CD4-positive, alpha-beta T cell treated with Interleukin-17A for 4 hours (primary cell): ENCODE results near the gene KCNH4.
"Not testable (repeated sequence)": the region's sequence is repeated elsewhere in the genome, so short reads cannot be mapped to it uniquely, and the experiment has no call there.

Experiments used
- DNase-seq: peaks from one replicate; pipeline ENCODE4 v3.0.0-alpha.2; 2020; ENCODE audit warnings: mixed read lengths

KCNH4 gene

DNA sequence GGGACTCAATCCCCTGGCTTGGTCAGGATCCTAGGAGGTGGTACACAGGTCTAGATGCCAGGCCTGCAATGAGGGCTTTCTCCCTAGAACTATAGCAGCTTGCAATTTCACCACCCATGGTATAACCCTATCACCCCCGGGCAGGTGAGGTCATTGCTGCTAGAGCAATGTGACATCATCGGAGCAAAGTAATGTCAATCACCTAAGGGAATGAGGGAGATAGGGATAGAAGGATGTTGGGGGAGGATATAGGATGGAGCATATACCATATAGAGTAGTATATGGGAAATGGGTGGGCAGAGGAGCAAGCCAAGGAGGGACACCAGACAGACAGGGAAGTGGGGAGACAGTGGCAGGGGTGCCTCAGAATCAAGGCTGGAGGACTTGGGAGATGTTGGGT, 3.3 kb downstream of the KCNH4 start:
- no peak for DNase-seq

GRCh38 chr17:42174126-42174783, 6.7 kb downstream of the KCNH4 start:
- no peak for DNase-seq

- DNase-seq, result no peak
These were observed 9.1 kb downstream of the KCNH4 start for GRCh38 chr17:42171831-42172230.

DNA sequence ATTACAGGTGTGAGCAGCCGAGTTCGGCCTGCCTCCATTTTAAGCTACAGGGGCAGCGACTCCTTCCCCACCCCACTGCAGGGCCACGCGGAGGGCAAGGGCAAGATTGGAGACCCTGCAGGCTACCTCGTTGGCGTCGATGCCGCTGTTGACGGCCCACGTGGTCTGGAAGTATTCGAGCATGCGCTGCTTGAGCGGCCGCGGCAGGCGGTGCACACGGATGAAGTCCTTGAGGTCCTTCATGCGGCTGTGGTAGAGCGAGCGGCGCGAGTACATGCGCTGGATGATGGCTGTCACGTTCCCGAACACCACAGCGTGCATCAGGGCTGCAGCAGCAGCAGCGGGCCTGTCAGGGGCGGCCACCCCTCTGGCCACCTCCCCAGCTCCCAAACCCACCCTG, 11.6 kb downstream of the KCNH4 start:
- DNase-seq, result no peak

GRCh38 chr17:42167807-42168206, 13.1 kb downstream of the KCNH4 start:
- no peak for DNase-seq

- no peak for DNase-seq
These were observed 14.7 kb downstream of the KCNH4 start for GRCh38 chr17:42166196-42166763.

DNA sequence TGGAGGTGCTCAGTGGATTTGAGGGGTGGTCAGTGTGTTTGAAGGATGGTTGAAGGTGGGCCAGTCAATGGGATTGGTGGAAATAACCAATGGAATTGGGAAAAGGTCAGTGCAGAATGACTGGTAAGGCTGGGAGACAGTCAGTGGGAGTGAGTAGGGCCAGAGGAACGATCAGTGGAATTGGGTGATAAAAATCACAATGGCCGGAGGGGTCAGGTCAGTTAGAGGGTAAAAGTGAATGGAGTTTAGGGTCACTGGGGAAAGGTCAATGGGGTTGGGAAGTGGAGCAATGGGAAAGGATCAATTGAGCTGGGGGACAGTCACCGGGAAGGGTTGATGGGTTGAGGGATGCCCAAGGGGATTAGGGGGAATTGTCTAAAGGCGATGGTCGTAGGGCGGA, 15.2 kb downstream of the KCNH4 start:
- no peak for DNase-seq

- DNase-seq, result no peak
These were observed 17.1 kb downstream of the KCNH4 start for GRCh38 chr17:42163696-42164407.

GRCh38 chr17:42163113-42163512, 17.8 kb downstream of the KCNH4 start:
- peak; percentile 53 for DNase-seq

- no peak for DNase-seq
These were observed 20.4 kb downstream of the KCNH4 start for GRCh38 chr17:42160531-42160910.

DNA sequence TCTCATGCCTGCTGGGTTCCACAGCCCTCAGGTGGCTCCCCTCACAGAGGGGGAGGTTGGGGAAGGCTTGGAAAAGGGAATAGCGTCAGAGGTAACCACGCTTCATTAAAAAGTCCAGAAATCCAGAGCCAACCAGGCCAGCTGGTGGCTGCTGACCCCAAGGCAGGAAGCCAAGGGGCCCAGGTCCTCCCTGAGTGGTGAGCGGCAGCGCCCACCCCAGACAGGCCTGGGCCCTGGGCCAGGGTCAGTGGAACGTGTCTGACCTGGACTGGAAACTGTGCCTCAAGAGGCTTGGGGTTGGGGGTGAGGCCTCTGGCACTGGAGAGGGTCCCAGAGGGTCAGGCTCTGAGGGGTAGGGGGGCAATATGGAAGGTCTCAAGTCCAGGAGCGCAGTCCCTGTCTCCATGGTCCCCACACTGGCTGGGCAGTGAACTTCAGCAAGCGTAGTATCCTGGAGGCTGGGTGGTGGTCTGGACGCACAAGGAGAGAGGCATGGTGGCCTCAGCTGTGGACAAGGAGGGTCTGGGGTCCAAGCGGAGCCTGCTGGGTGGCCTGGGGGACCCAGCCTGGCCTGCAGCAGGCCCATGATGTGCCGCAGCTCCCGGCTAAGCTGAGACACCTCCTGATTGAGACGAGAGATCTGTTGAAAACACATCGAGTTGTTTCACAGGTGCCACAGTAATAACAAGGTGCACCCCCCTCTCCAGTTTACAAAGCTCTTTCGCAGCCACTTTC, 21.0 kb downstream of the KCNH4 start:
- no peak for DNase-seq

DNA sequence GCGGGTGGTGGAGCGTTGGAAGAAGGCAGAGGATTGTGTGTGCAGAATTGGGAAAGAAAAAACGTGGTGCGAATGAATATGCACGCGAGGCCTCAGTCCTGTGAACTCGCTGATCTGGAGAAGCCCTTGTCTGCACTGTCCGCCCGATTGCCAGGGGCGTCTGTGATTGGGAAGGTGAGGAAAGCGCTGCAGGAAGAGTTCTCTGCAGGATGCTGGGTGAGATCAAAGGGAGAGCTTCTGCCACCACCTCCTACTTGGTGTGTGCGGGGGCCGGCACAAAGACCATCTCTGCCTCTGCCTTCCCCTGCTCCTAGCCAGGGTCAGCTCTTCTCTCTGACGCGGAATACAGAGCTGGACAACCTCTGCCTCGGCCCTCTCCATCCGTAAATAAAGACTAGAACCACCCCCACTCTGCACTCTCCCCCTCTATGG, 25.3 kb downstream of the KCNH4 start:
- no peak for DNase-seq

DNA sequence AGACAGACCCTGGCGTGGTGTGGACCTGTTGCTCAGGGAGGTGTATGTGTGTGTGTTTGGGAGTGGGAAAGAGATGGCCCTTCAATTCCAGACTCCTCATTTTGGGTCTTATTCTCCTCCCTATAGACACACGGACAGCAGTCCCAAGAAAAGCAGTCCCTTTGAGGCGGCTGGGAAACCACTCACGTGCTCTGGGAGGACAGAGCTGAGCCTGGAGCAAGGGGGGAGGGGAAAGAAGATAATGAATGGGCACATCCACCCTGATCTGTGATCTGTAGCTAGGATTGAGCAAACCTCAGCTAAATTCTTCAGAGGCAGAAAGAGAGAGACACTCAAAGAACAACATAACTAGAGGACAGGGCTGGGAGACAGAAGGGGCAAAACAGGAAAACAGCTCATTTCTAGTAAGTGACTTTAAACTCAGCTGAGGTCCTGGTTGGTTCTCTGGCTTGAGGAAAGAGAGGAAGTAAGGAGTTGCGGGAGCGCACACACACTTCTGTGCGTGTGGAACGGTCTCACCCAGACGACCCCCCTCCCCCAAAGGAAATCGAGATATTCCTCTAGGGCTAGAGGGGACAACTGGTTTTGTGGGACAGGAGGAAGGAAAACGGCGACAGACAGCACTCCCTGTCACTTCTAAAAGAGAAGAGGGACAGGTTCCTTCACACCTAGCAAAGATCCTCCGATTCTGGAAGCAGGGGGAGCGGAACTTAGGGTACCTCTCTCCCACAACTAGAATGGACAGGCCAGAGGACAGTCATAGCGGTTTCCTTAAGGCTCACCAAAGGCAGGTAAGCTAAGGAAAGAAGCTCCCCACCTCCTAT, 26.8 kb downstream of the KCNH4 start:
- no peak for DNase-seq

DNA sequence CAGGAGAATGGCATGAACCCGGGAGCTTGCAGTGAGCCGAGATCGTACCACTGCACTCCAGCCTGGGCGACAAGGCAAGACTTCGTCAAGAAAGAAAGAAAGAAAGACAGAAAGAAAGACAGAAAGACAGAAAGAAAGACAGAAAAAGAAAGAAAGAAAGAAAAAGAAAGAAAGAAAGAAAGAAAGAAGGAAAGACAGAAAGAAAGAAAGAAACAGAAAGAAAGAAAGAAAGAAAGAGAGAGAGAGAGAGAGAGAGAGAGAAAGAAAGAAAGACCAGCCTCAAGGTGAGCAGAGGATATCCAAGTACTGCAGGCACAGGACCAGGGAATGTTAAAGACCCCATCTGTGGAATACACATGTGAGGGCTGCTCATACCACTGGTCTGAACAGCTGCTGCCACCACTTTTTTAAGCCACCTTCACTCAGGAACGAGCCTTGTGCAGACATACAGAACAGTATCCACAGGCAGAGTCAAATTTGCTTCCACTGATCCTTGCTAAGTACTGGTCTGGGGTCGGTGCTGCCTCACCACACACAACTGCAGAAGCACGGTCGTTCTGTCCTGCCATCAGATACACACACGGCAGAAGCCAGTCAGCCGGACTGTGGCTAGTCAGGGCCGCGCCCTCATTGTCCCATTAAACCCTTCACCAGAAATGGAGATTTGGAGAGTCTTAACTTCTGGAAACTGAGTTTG, 33.9 kb downstream of the KCNH4 start:
- DNase-seq, result no peak

- DNase-seq, result not testable (repeated sequence)
These were observed 37.8 kb downstream of the KCNH4 start for GRCh38 chr17:42143138-42143537.

GRCh38 chr17:42142371-42142896, 38.5 kb downstream of the KCNH4 start:
- DNase-seq, result no peak

GRCh38 chr17:42141382-42141781, 39.6 kb downstream of the KCNH4 start:
- no peak for DNase-seq

GRCh38 chr17:42140690-42141089, 40.3 kb downstream of the KCNH4 start:
- not testable (repeated sequence) for DNase-seq

- no peak for DNase-seq
These were observed 42.0 kb downstream of the KCNH4 start for GRCh38 chr17:42138749-42139492.

GRCh38 chr17:42136654-42137051, 44.3 kb downstream of the KCNH4 start:
- DNase-seq, result no peak
